Measurements from ENCODE around the gene CFAP157.

GRCh38 chr9:127756233-127756632 is 49.4 kb downstream of the CFAP157 start:
- TF ChIP-seq POLR2A (IDR thresholded peaks at IDR 0.05) = no peak
- TF ChIP-seq, protein P1, sequence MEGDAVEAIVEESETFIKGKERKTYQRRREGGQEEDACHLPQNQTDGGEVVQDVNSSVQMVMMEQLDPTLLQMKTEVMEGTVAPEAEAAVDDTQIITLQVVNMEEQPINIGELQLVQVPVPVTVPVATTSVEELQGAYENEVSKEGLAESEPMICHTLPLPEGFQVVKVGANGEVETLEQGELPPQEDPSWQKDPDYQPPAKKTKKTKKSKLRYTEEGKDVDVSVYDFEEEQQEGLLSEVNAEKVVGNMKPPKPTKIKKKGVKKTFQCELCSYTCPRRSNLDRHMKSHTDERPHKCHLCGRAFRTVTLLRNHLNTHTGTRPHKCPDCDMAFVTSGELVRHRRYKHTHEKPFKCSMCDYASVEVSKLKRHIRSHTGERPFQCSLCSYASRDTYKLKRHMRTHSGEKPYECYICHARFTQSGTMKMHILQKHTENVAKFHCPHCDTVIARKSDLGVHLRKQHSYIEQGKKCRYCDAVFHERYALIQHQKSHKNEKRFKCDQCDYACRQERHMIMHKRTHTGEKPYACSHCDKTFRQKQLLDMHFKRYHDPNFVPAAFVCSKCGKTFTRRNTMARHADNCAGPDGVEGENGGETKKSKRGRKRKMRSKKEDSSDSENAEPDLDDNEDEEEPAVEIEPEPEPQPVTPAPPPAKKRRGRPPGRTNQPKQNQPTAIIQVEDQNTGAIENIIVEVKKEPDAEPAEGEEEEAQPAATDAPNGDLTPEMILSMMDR (IDR thresholded peaks at IDR 0.05) = no peak

Data from suprapubic skin (tissue), 3 donors.